Measurements from ENCODE around the gene RNF207.

RNF207 gene

DNA sequence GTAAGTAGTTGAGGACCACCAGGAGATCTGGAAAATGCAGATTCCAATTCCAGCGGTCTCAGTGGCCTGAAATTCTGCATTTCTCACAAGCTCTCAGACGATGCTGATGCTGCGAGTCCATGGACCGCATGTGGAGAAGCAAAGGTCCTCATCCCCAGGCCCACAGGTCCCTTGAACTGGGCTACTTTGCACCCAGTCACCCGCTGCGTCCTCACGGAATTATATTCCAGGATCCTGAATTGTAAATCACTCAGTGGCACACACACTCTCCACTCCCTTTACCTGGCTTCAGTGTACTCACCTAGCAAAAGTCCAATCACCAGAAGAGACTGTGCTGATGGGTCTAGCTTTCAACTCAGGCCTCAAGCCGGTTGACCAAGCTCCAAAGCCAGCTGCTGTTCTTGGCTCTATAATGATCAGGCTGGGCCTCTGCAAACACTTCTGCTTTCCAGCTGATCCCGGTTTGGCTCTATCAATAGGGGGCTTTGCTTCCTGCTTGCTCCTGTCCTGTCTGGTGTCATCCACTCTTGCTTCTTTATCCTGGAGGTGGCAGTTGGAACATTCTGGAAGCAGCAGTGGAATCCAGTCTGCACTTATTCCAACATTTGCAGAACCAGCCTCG lies 5.6 kb upstream of the RNF207 start:
- TF ChIP-seq, protein P1, sequence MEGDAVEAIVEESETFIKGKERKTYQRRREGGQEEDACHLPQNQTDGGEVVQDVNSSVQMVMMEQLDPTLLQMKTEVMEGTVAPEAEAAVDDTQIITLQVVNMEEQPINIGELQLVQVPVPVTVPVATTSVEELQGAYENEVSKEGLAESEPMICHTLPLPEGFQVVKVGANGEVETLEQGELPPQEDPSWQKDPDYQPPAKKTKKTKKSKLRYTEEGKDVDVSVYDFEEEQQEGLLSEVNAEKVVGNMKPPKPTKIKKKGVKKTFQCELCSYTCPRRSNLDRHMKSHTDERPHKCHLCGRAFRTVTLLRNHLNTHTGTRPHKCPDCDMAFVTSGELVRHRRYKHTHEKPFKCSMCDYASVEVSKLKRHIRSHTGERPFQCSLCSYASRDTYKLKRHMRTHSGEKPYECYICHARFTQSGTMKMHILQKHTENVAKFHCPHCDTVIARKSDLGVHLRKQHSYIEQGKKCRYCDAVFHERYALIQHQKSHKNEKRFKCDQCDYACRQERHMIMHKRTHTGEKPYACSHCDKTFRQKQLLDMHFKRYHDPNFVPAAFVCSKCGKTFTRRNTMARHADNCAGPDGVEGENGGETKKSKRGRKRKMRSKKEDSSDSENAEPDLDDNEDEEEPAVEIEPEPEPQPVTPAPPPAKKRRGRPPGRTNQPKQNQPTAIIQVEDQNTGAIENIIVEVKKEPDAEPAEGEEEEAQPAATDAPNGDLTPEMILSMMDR (IDR thresholded peaks at IDR 0.05; ENCODE audit: borderline replicate concordance, insufficient read depth, low read depth, low read length): no peak
- peak overlapping the region; percentile 96 for H3K4me3 ChIP-seq (ENCODE audit: low read depth, low read length)

DNA sequence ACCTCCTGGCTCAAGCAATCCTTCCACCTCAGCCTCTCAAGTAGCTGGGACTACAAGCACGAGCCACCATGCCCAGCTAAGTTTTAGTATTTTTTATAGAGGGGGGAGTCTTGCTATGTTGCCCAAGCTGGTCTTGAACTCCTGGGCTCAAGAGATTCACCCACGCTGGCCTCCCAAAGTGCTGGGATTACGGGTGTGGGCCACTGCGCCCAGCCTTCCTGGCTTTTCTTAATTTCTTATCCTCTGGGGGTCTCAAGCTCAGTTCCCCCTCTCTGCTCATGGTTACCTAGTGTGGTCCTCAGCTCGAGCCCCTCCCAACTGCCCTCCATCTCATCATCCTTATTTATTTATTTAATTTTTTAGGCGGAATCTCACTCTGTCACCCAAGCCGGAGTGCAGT lies 3.7 kb upstream of the RNF207 start:
- H3K4me3 ChIP-seq (ENCODE audit: low read depth, low read length): no peak overlapping the region
- TF ChIP-seq, protein P1 (IDR thresholded peaks at IDR 0.05; ENCODE audit: borderline replicate concordance, insufficient read depth, low read depth, low read length): no peak

DNA sequence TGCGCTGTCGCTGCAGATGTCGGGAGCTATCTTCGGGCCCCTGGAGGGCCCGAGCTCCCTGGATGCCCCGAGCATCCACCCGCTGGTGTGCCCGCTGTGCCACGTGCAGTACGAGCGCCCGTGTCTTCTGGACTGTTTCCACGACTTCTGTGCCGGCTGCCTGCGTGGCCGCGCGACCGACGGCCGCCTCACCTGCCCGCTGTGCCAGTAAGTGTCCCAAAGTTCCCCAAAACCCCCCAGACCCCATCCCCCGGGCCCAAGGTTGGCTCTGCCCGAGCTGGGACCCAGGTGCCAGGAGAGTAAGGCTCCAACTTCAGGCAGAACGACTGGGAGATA lies 569 bp downstream of the RNF207 start:
- TF ChIP-seq, protein P1 (IDR thresholded peaks at IDR 0.05; ENCODE audit: borderline replicate concordance, insufficient read depth, low read depth, low read length): no peak
- H3K4me3 ChIP-seq (ENCODE audit: low read depth, low read length): peak overlapping the region; percentile 88

DNA sequence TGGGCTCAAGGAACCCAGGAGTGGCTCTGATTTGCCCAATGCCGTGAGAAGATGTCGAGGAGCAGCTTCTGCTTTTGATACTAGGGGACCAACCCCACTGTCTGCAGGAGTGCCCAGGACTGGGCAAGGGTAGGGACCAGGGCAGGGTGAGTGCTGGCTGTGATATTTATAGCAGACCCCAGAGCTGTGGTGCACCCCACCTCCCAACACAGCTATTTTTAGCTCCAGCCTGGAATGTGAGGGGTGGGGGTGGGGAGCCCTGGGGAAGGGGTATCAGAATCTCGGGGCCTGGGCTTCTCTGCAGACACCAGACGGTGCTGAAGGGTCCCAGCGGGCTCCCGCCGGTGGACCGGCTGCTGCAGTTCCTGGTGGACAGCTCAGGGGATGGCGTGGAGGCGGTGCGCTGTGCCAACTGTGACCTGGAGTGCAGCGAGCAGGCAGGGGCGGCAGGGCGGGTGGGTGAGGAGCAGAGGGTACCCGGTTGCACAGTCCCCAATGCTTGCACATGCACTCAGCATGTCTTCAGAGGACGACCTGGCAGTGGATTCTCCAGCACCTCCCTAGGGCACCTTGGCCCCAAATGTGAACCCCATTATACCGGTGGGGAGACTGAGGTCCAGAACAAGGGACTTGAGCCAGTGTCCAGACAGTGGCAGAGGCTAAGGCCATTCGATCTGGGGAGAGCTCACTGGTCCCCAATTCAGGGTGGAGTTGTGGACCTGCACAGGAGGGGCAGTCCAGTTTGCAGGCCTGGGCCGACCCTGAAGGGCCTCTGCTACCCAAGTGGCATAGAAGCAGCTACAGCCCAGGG lies 1.4 kb downstream of the RNF207 start:
- peak overlapping the region; percentile 88 for H3K4me3 ChIP-seq (ENCODE audit: low read depth, low read length)
- TF ChIP-seq, protein P1 (IDR thresholded peaks at IDR 0.05; ENCODE audit: borderline replicate concordance, insufficient read depth, low read depth, low read length): no peak

DNA sequence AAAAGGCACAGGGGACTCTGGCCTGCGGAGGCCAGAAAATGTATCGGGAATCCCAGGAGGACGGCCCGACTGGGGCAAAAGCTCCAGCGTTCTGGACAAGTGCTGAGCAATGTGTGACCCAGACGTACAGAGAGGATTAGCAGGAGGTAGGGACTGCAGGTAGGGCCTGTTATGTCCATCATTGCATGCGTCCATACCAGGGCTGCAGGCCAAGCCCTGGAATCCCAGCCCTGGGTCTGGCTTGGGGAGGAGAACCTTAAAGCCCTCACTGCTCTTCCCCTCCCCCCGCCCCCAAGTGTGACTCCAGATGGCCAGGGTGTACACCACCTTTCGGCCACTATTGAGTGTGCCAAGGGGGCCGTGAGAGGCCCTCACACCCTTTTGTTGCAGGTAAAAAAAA lies 2.0 kb downstream of the RNF207 start:
- TF ChIP-seq, protein P1 (IDR thresholded peaks at IDR 0.05; ENCODE audit: borderline replicate concordance, insufficient read depth, low read depth, low read length): no peak
- no peak overlapping the region for H3K4me3 ChIP-seq (ENCODE audit: low read depth, low read length)

DNA sequence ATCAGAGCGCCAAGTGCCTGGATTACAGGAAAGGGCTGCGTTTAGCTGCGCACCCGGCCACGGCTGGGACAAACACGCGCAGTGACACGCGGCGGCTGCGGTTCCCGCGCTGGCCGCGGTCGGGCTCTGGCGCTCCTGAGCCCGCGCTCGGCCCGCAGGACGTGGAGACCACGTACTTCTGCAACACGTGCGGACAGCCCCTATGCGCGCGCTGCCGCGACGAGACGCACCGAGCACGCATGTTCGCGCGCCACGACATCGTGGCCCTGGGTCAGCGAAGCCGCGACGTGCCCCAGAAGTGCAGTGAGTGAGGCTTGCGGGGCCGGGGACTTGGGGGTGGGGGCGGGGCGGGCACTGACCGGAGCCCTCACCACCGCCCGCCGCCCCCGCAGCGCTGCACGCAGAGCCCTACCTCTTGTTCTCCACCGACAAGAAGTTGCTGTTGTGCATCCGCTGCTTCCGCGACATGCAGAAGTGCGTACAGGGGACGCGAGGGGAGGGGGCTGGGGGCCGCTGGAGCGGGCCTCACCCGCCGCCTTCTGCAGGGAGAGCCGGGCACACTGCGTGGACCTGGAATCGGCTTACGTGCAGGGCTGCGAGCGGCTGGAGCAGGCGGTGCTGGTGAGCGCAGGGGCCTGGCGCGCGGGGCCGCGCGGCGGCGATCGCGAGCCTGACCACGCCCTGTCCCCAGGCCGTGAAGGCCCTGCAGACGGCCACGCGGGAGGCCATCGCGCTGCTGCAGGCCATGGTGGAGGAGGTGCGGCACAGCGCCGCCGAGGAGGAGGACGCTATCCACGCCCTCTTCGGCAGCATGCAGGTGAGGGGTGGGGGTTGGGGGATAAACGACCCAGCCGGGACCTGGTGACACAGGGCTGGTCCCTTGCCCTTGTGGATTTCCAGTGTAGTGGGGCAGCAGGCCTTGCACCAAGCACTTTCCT lies 3.1 kb downstream of the RNF207 start:
- H3K4me3 ChIP-seq (ENCODE audit: low read depth, low read length): peak overlapping the region; percentile 10
- TF ChIP-seq, protein P1 (IDR thresholded peaks at IDR 0.05; ENCODE audit: borderline replicate concordance, insufficient read depth, low read depth, low read length): peak; percentile 69
